NCI-H82 (cell line): ENCODE data around the gene PRXL2A.
"Not testable (repeated sequence)": the region's sequence is repeated elsewhere in the genome, so short reads cannot be mapped to it uniquely, and the experiment has no call there.

Experiments
- DNase-seq: peaks from one replicate; lab custom pipeline; 2025; lab: John Stamatoyannopoulos, UW

PRXL2A gene

DNA sequence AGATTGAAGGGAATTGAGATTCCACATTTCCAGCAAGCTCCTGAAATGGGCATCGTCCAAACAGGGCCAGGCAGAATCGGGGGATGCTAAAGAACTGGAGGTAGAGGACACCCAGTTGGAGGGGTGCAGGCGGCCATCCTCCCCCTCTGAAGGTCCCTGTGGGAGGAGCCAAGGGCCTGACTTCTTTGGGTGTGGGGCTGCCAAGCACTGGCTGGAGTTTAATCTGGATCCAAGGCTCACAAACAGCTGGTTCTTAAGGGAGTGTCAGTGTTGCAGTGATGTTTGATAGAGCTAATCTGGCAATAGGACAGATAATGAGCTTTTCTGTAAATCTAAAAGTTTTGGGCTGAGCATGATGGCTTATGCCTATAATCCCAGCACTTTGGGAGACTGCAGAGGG is 66.6 kb downstream of the PRXL2A start:
- DNase-seq: peak; percentile 94

GRCh38 chr10:80475641-80476040 is 67.3 kb downstream of the PRXL2A start:
- not testable (repeated sequence) for DNase-seq

- DNase-seq: no peak
Measured at GRCh38 chr10:80476685-80477084, 68.3 kb downstream of the PRXL2A start.

- no peak for DNase-seq
Measured at GRCh38 chr10:80477813-80478212, 69.5 kb downstream of the PRXL2A start.

DNA sequence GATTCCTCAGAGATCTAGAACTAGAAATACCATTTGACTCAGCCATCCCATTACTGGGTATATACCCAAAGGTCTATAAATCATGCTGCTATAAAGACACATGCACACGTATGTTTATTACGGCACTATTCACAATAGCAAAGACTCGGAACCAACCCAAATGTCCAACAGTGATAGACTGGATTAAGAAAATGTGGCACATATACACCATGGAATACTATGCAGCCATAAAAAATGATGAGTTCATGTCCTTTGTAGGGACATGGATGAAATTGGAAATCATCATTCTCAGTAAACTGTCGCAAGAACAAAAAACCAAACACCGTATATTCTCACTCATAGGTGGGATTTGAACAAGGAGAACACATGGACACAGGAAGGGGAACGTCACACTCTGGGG is 72.0 kb downstream of the PRXL2A start:
- not testable (repeated sequence) for DNase-seq

DNA sequence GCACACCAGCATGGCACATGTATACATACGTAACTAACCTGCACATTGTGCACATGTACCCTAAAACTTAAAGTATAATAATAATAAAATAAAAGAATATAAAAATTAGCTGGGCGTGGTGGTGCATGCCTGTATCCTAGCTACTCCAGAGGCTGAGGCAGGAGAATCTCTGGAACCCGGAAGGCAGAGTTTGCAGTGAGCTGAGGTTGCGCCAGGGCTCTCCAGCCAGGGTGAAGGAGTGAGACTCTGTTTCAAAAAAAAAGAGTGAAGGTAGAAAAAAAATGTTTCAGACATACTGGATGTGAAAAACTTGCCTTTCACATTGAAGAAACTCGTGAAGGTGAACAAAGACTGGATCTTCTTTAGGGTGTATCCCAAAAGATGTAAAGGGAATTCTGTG is 72.5 kb downstream of the PRXL2A start:
- no peak for DNase-seq

- no peak for DNase-seq
Measured at GRCh38 chr10:80484243-80484642, 75.9 kb downstream of the PRXL2A start.

DNA sequence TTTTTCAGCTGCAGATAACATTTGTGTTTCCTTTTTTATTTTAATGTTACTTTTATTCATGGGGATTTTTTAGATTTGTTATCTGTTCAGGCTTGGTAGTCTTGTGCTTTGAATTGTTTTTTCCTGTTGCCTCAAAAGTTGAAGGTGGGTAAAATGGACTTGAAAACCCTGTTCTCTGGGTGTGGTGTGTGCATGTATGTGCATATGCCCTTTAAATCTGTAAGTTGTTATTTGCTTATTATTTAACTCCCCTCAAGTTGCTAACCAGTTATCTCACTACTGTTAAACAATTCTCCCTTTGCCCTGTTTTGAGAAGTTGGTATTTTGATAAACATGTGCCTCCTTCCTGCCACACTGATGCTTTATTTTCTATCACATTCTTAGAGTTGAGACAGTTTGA is 76.3 kb downstream of the PRXL2A start:
- no peak for DNase-seq

- DNase-seq: no peak
Measured at GRCh38 chr10:80485076-80485945, 77.0 kb downstream of the PRXL2A start.

DNA sequence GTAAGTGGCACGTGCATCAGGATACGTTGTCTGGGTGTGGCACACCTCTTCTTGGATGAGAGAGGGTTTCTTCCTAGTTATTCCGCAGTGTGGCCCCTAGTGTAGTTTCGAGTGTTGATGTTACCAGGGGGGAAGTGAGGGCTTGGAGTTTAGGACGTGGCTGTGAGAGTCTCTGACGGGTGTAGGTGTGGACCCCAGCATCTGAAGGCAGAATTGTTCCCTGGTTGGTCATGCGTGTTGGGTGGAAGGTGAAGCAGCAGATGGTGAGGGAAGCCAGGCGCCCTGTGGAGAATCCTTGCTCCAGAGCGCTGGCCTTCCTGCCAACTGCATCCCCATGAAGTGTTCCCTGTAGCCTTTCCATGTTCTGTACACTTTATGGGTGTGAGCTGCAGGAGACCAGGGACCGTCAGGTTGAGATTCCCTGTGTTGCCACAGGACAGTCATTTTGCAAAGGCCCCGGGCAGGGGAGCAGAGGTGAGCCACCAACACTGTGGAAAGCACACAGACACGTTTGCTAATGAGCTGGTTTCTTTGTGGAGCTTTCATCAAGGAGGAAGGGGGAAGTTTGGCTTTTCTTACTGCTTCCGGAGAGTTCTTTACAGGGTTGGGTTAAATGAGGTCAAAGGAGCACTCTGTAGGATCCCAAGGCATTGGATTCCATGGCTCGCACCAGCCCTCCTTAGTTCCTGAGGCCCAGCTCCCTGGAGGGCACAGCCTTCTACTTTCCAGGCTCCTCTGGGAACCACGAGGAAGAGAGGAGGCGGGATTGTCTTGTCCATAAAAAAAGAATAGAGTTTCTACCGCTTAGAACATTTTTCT is 77.8 kb downstream of the PRXL2A start:
- no peak for DNase-seq
